IMR-90 (cell line): ENCODE measurements around the gene STRN. TPM values are rescaled to one million over a fixed set of nuclear protein-coding genes. Genes with fewer than 3 reads are reported as not detected.

Experiments
- ATAC-seq: fragments of 200-7000 bp; cut with Tn5 transposase; 2 replicates; pipeline ENCODE4 v1.9.1; 2020; ENCODE audit warnings: low read depth, mild to moderate bottlenecking, moderate library complexity
- BruUV-seq: library from RNA; stranded (reverse); fragments of 400-500 nt; replicated peaks from 2 replicates; lab custom pipeline; 2021; lab: Mats Ljungman, UMichigan
- CTCF ChIA-PET: fragments of 300-600 bp; formaldehyde crosslinking; extraction: SDS; loops from one replicate; lab custom pipeline; 2021; ENCODE audit warnings: antibody characterized with exemption; lab: Yijun Ruan, JAX
- POLR2A ChIA-PET: fragments of 300-600 bp; sonication (Branson Sonifier 250); formaldehyde crosslinking; loops from one replicate; lab custom pipeline; 2022; ENCODE audit warnings: antibody characterized with exemption; ENCODE audit not compliant: unreplicated experiment; lab: Charles Lee
- DNase-seq: peaks from one replicate; pipeline ENCODE4 v3.0.0; 2013
- H2AFZ ChIP-seq: replicated peaks from 2 replicates; pipeline ENCODE3; 2013; ENCODE audit warnings: low read length, mild to moderate bottlenecking; ENCODE audit not compliant: poor library complexity
- H2AK5ac ChIP-seq: 2 replicates; pipeline ENCODE4 v1.6.1; 2013; ENCODE audit warnings: low read depth, low read length, inconsistent platforms
- H2AK9ac ChIP-seq: replicated peaks from 2 replicates; pipeline ENCODE3; 2013; ENCODE audit warnings: mild to moderate bottlenecking, low read depth, low read length, moderate library complexity; ENCODE audit not compliant: poor library complexity
- H2BK120ac ChIP-seq: 2 replicates; pipeline ENCODE4 v1.6.1; 2013; ENCODE audit warnings: low read depth, low read length, inconsistent platforms
- H2BK15ac ChIP-seq: 3 replicates; pipeline ENCODE4 v1.6.1; 2013; ENCODE audit warnings: low read depth, low read length, inconsistent platforms
- H2BK20ac ChIP-seq: 2 replicates; pipeline ENCODE4 v1.6.1; 2013; ENCODE audit warnings: low read depth, mild to moderate bottlenecking, inconsistent platforms, low read length, moderate library complexity
- H2BK5ac ChIP-seq: 2 replicates; pipeline ENCODE4 v1.6.1; 2013; ENCODE audit warnings: mild to moderate bottlenecking, low read depth, low read length, inconsistent platforms; ENCODE audit not compliant: poor library complexity, severe bottlenecking
- H3K14ac ChIP-seq: replicated peaks from 2 replicates; pipeline ENCODE4 v1.6.1; 2013; ENCODE audit warnings: low read depth, low read length, inconsistent platforms
- H3K18ac ChIP-seq: 2 replicates; pipeline ENCODE4 v1.6.1; 2013; ENCODE audit warnings: low read depth, low read length, control low read depth
- H3K23ac ChIP-seq: 2 replicates; pipeline ENCODE4 v1.6.1; 2013; ENCODE audit warnings: low read depth, low read length, inconsistent platforms
- H3K27ac ChIP-seq: 2 replicates; pipeline ENCODE4 v1.5.1; 2013; ENCODE audit warnings: mild to moderate bottlenecking, control low read depth, low read length; ENCODE audit not compliant: insufficient read depth
- H3K27me3 ChIP-seq: 2 replicates; pipeline ENCODE4 v1.6.1; 2013; ENCODE audit warnings: low read length; ENCODE audit not compliant: control insufficient read depth, insufficient read depth
- H3K36me3 ChIP-seq: 2 replicates; pipeline ENCODE4 v1.6.1; 2013; ENCODE audit warnings: low read length, mixed read lengths; ENCODE audit not compliant: control insufficient read depth, insufficient read depth
- H3K4ac ChIP-seq: 2 replicates; pipeline ENCODE4 v1.6.1; 2013; ENCODE audit warnings: low read depth, low read length, inconsistent platforms
- H3K4me1 ChIP-seq: 2 replicates; pipeline ENCODE4 v1.6.1; 2013; ENCODE audit warnings: low read length, mixed read lengths; ENCODE audit not compliant: control insufficient read depth, insufficient read depth
- H3K4me2 ChIP-seq: 2 replicates; pipeline ENCODE4 v1.6.1; 2013; ENCODE audit warnings: low read depth, mild to moderate bottlenecking, control low read depth, low read length, moderate library complexity
- H3K4me3 ChIP-seq: 2 replicates; pipeline ENCODE4 v1.5.1; 2013; ENCODE audit warnings: low read depth, mild to moderate bottlenecking, control low read depth, low read length, moderate library complexity; ENCODE audit not compliant: insufficient read depth
- H3K56ac ChIP-seq: 2 replicates; pipeline ENCODE4 v1.6.1; 2013; ENCODE audit warnings: low read length, inconsistent platforms; ENCODE audit not compliant: insufficient read depth; ENCODE audit errors: extremely low read depth
- H3K79me1 ChIP-seq, 2 experiments: 2 replicates each; pipeline ENCODE4 v1.6.1; 2013; ENCODE audit warnings: low read length in 2 of 2, inconsistent platforms in 1 of 2, low read depth in 1 of 2
- H3K9ac ChIP-seq: 2 replicates; pipeline ENCODE4 v1.6.1; 2013; ENCODE audit warnings: low read depth, low read length, control low read depth
- H3K9me1 ChIP-seq: 2 replicates; pipeline ENCODE4 v1.6.1; 2013; ENCODE audit warnings: low read length, inconsistent platforms; ENCODE audit not compliant: insufficient read depth
- H3K9me3 ChIP-seq: 2 replicates; pipeline ENCODE4 v1.6.1; 2013; ENCODE audit warnings: low read length; ENCODE audit not compliant: control insufficient read depth, insufficient read depth
- H4K20me1 ChIP-seq: 2 replicates; pipeline ENCODE4 v1.6.1; 2013; ENCODE audit warnings: low read length, inconsistent platforms; ENCODE audit not compliant: insufficient read depth
- H4K5ac ChIP-seq: 2 replicates; pipeline ENCODE4 v1.6.1; 2013; ENCODE audit warnings: mild to moderate bottlenecking, low read depth, low read length, control low read depth
- H4K8ac ChIP-seq, 2 experiments: 2 replicates each; pipeline ENCODE4 v1.6.1; 2013; ENCODE audit warnings: low read depth in 2 of 2, low read length in 2 of 2, control low read depth in 1 of 2, inconsistent platforms in 1 of 2
- H4K91ac ChIP-seq: 2 replicates; pipeline ENCODE4 v1.6.1; 2013; ENCODE audit warnings: low read depth, low read length, inconsistent platforms; ENCODE audit not compliant: insufficient read depth
- BHLHE40 ChIP-seq: fragments of 150-350 bp; IDR thresholded peaks from 2 replicates; pipeline ENCODE4 v1.6.1; 2016; ENCODE audit warnings: mild to moderate bottlenecking, low read depth, low read length
- CEBPB ChIP-seq: IDR thresholded peaks from 2 replicates; pipeline ENCODE4 v1.6.1; 2012; ENCODE audit warnings: low read depth, low read length, improper control_type of control experiment
- CHD1 ChIP-seq: IDR thresholded peaks from 2 replicates; pipeline ENCODE4 v1.6.1; 2012; ENCODE audit warnings: low read depth, low read length, improper control_type of control experiment
- FOS ChIP-seq: fragments of 150-350 bp; IDR thresholded peaks from 2 replicates; pipeline ENCODE4 v1.6.1; 2016; ENCODE audit warnings: low read depth, low read length
- MAFK ChIP-seq: IDR thresholded peaks from 2 replicates; pipeline ENCODE4 v1.6.1; 2012; ENCODE audit warnings: low read depth, low read length, improper control_type of control experiment
- MAZ ChIP-seq: IDR thresholded peaks from 2 replicates; pipeline ENCODE4 v1.6.1; 2012; ENCODE audit warnings: low read depth, mild to moderate bottlenecking, low read length, improper control_type of control experiment, moderate library complexity, borderline replicate concordance
- MXI1 ChIP-seq: IDR thresholded peaks from 2 replicates; pipeline ENCODE4 v1.6.1; 2012; ENCODE audit warnings: low read depth, mild to moderate bottlenecking, low read length, moderate library complexity, borderline replicate concordance
- NFE2L2 ChIP-seq: fragments of 150-350 bp; IDR thresholded peaks from 2 replicates; pipeline ENCODE4 v1.6.1; 2016; ENCODE audit warnings: low read depth, mild to moderate bottlenecking, low read length
- POLR2A ChIP-seq: IDR thresholded peaks from 2 replicates; pipeline ENCODE4 v1.6.1; 2012; ENCODE audit warnings: mild to moderate bottlenecking, low read depth, low read length
- RAD21 ChIP-seq: IDR thresholded peaks from 2 replicates; pipeline ENCODE4 v1.6.1; 2012; ENCODE audit warnings: low read length, improper control_type of control experiment
- RCOR1 ChIP-seq: IDR thresholded peaks from 2 replicates; pipeline ENCODE4 v1.6.1; 2012; ENCODE audit warnings: mild to moderate bottlenecking, low read length, improper control_type of control experiment; ENCODE audit not compliant: insufficient replicate concordance
- RFX5 ChIP-seq: IDR thresholded peaks from 2 replicates; pipeline ENCODE4 v1.8.0; 2012; ENCODE audit warnings: low read depth, mild to moderate bottlenecking, low read length, moderate library complexity
- SMC3 ChIP-seq: fragments of 150-350 bp; IDR thresholded peaks from 2 replicates; pipeline ENCODE4 v1.6.1; 2016; ENCODE audit warnings: low read depth, mild to moderate bottlenecking, antibody characterized with exemption, low read length, moderate library complexity
- dilution Hi-C: fragments of 300-500 bp; cut with HindIII; formaldehyde crosslinking; loops from one replicate; pipeline ENCODE4 v1.14.3; 2018; ENCODE audit warnings: low sequenced_read_pairs; ENCODE audit not compliant: unreplicated experiment
- in situ Hi-C: fragments of 300-500 bp; cut with MboI; formaldehyde crosslinking; loops from 3 replicates; pipeline ENCODE4 v1.14.3; 2019; ENCODE audit warnings: low sequenced_read_pairs, inconsistent platforms, mixed read lengths
- intact Hi-C: fragments of 100-400 bp; cut with micrococcal nuclease; formaldehyde crosslinking; loops from 2 replicates; pipeline ENCODE4 v1.10.0; 2022
- polyA plus RNA-seq, 3 experiments: library from polyadenylated mRNA; depleted of rRNA; stranded (reverse); fragments of >200 nt; gene quantifications; 2 replicates each; pipeline ENCODE4 v1.2.3, GENCODE V29; 2012; ENCODE audit warnings: low replicate concordance in 1 of 3
- total RNA-seq: library from RNA; depleted of rRNA; stranded (reverse); fragments of >200 nt; gene quantifications from 2 replicates; pipeline ENCODE4 v1.2.3, GENCODE V29; 2012
- TF ChIP-seq, protein P1 (sequence below): conservative IDR thresholded peaks from 2 replicates; pipeline ENCODE4 v1.5.1; 2012; ENCODE audit warnings: mild to moderate bottlenecking, low read depth, low read length, improper control_type of control experiment
- TF ChIP-seq, protein P2 (sequence below): fragments of 150-350 bp; IDR thresholded peaks from 2 replicates; pipeline ENCODE4 v1.6.1; 2016; ENCODE audit warnings: low read depth, mild to moderate bottlenecking, low read length, moderate library complexity, borderline replicate concordance
- TF ChIP-seq, protein P3 (sequence below): fragments of 150-350 bp; IDR thresholded peaks from 2 replicates; pipeline ENCODE4 v1.6.1; 2017; ENCODE audit warnings: mild to moderate bottlenecking, antibody characterized with exemption, low read length, low read depth

STRN gene
- total and polyA plus RNA-seq, 2 of the 4 experiments (the other 2 are of a cell fraction), result 5.1 to 23.3 TPM

DNA sequence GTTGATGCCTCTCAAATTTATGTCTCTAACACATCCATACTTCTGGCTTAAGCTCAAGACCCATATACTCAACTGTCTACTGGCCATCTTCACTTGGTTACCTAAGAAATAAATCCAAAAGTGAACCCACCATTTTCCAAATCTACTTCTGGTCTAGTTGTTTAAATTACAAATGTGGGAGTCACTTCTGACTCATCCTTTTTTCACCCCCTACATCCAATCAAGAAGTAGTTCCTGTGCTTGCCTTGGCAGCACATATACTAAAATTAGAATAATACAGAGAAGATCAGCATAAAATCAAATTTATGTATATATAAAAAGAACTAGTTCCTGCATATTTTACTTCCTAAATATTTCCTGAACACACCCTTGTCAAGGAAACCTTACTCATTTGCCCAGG, 53.6 kb downstream of the STRN start:
- Histone ChIP-seq H3K56ac (no peak overlapping the region), H2BK15ac (0 out of 3 replicates have a peak overlapping the region, but pooled peaks have one; percentile 16), H3K4ac (peak overlapping the region; percentile 52; the same call in 1 of the 2 replicates), H3K9me1 (0 out of 2 replicates have a peak, but pooled peaks cover 3% of the 10 kb centered on the region), H3K4me2 (peak overlapping the region; percentile 20; the same call in 1 of the 2 replicates), H4K8ac (peak overlapping the region in 1 of 2 experiments; percentile 54; a peak in 2 of 4 replicates), H2BK20ac (peak overlapping the region; percentile 71; the same call in 1 of the 2 replicates), H4K91ac (no peak overlapping the region), H3K4me3 (no peak overlapping the region), H4K20me1 (no peaks in the 10 kb centered on the region), H3K14ac (peak overlapping the region; percentile 77; the same call in 1 of the 2 replicates), H3K9ac (no peak overlapping the region), H2AK9ac (no peak overlapping the region), H2BK5ac (peak overlapping the region; percentile 46), H3K23ac (no peak overlapping the region), H2AK5ac (peak overlapping the region; percentile 42; the same call in 1 of the 2 replicates), H3K79me1 (peaks cover 6 to 22% of the 10 kb centered on the region in 2 experiments; a peak in 3 of 4 replicates), H3K9me3 (no peaks in the 10 kb centered on the region), H3K27me3 (no peaks in the 10 kb centered on the region), H4K5ac (no peak overlapping the region), H3K18ac (peak overlapping the region; percentile 20; the same call in 1 of the 2 replicates), H3K36me3 (no peaks in the 10 kb centered on the region), H2BK120ac (peak overlapping the region; percentile 49; the same call in 1 of the 2 replicates), H3K27ac (no peak overlapping the region), H3K4me1 (no peaks in the 10 kb centered on the region; the same call in 1 of the 2 replicates), H2AFZ (no peak overlapping the region)
- ChIA-PET POLR2A (no interaction called here), CTCF (no interaction called here)
- ATAC-seq, result peak; percentile 67; the same call in 1 of the 2 replicates
- peak; percentile 83 for DNase-seq
- dilution Hi-C loops (no loop called here), intact Hi-C loops (no loop called here), in situ Hi-C loops (loop anchor here (10.0 kb wide), 1 partner anchor 128 kb away; no protein-coding TSS in a partner anchor)
- no TSS peak for BruUV-seq
- TF ChIP-seq CHD1, result no peak
- TF ChIP-seq POLR2A, result no peak
- TF ChIP-seq SMC3, result no peak
- TF ChIP-seq MXI1, result no peak
- no peak for TF ChIP-seq NFE2L2
- TF ChIP-seq, protein P1, sequence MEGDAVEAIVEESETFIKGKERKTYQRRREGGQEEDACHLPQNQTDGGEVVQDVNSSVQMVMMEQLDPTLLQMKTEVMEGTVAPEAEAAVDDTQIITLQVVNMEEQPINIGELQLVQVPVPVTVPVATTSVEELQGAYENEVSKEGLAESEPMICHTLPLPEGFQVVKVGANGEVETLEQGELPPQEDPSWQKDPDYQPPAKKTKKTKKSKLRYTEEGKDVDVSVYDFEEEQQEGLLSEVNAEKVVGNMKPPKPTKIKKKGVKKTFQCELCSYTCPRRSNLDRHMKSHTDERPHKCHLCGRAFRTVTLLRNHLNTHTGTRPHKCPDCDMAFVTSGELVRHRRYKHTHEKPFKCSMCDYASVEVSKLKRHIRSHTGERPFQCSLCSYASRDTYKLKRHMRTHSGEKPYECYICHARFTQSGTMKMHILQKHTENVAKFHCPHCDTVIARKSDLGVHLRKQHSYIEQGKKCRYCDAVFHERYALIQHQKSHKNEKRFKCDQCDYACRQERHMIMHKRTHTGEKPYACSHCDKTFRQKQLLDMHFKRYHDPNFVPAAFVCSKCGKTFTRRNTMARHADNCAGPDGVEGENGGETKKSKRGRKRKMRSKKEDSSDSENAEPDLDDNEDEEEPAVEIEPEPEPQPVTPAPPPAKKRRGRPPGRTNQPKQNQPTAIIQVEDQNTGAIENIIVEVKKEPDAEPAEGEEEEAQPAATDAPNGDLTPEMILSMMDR, result no peak
- TF ChIP-seq RFX5, result no peak
- TF ChIP-seq CEBPB, result no peak
- TF ChIP-seq, protein P2, sequence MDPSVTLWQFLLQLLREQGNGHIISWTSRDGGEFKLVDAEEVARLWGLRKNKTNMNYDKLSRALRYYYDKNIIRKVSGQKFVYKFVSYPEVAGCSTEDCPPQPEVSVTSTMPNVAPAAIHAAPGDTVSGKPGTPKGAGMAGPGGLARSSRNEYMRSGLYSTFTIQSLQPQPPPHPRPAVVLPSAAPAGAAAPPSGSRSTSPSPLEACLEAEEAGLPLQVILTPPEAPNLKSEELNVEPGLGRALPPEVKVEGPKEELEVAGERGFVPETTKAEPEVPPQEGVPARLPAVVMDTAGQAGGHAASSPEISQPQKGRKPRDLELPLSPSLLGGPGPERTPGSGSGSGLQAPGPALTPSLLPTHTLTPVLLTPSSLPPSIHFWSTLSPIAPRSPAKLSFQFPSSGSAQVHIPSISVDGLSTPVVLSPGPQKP, result no peak
- no peak for TF ChIP-seq FOS
- TF ChIP-seq, protein P3, sequence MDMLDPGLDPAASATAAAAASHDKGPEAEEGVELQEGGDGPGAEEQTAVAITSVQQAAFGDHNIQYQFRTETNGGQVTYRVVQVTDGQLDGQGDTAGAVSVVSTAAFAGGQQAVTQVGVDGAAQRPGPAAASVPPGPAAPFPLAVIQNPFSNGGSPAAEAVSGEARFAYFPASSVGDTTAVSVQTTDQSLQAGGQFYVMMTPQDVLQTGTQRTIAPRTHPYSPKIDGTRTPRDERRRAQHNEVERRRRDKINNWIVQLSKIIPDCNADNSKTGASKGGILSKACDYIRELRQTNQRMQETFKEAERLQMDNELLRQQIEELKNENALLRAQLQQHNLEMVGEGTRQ, result no peak
- TF ChIP-seq RCOR1, result no peak
- no peak for TF ChIP-seq MAZ
- TF ChIP-seq MAFK, result no peak
- no peak for TF ChIP-seq RAD21
- no peak for TF ChIP-seq BHLHE40
